HCT116 (cell line): ENCODE results near the gene VWC2L.

Experiments
- ATF3 ChIP-seq: IDR thresholded peaks from 2 replicates; pipeline ENCODE4 v1.6.1; 2012
- CTCF ChIP-seq, 3 experiments: fragments of 200-600 bp in 1 of 3; sonication (generic) in 1 of 3; IDR thresholded peaks in 2 of 3; conservative IDR thresholded peaks in 1 of 3; 2 replicates each; pipeline ENCODE4 v1.5.1; 2012 to 2017; ENCODE audit warnings: low read depth in 2 of 3, low read length in 2 of 3, antibody characterized with exemption in 1 of 3, borderline replicate concordance in 1 of 3, control low read depth in 1 of 3, mild to moderate bottlenecking in 1 of 3, mixed read lengths in 1 of 3, mixed run types in 1 of 3, moderate library complexity in 1 of 3; ENCODE audit not compliant: insufficient read depth in 1 of 3
- EZH2 ChIP-seq: fragments of 200-600 bp; sonication (generic); IDR thresholded peaks from 2 replicates; pipeline ENCODE4 v1.6.1; 2017; ENCODE audit warnings: antibody characterized with exemption, mixed run types
- EZH2phosphoT487 ChIP-seq: fragments of 200-600 bp; IDR thresholded peaks from 2 replicates; pipeline ENCODE4 v1.6.1; 2018; ENCODE audit warnings: antibody characterized with exemption, borderline replicate concordance
- POLR2A ChIP-seq: IDR thresholded peaks from 2 replicates; pipeline ENCODE4 v1.7.0; 2011; ENCODE audit warnings: borderline replicate concordance; ENCODE audit not compliant: insufficient read depth, insufficient read length; ENCODE audit errors: extremely low read depth
- POLR2AphosphoS5 ChIP-seq: IDR thresholded peaks from 2 replicates; pipeline ENCODE4 v1.6.1; 2011; ENCODE audit warnings: mild to moderate bottlenecking, low read depth, low read length, moderate library complexity
- RAD21 ChIP-seq: IDR thresholded peaks from 2 replicates; pipeline ENCODE4 v1.6.1; 2012; ENCODE audit warnings: low read depth, mild to moderate bottlenecking
- SRF ChIP-seq: IDR thresholded peaks from 2 replicates; pipeline ENCODE4 v1.6.1; 2012; ENCODE audit warnings: low read depth
- YY1 ChIP-seq: IDR thresholded peaks from 2 replicates; pipeline ENCODE4 v1.6.1; 2011; ENCODE audit warnings: low read length, low read depth, moderate library complexity, mild to moderate bottlenecking; ENCODE audit not compliant: insufficient replicate concordance; ENCODE audit errors: extremely low read depth
- ZNF274 ChIP-seq: fragments of 200-500 bp; sonication (Bioruptor generic); IDR thresholded peaks from 2 replicates; pipeline ENCODE4 v1.6.1; 2014; ENCODE audit warnings: mild to moderate bottlenecking, low read depth, low read length, inconsistent platforms

DNA sequence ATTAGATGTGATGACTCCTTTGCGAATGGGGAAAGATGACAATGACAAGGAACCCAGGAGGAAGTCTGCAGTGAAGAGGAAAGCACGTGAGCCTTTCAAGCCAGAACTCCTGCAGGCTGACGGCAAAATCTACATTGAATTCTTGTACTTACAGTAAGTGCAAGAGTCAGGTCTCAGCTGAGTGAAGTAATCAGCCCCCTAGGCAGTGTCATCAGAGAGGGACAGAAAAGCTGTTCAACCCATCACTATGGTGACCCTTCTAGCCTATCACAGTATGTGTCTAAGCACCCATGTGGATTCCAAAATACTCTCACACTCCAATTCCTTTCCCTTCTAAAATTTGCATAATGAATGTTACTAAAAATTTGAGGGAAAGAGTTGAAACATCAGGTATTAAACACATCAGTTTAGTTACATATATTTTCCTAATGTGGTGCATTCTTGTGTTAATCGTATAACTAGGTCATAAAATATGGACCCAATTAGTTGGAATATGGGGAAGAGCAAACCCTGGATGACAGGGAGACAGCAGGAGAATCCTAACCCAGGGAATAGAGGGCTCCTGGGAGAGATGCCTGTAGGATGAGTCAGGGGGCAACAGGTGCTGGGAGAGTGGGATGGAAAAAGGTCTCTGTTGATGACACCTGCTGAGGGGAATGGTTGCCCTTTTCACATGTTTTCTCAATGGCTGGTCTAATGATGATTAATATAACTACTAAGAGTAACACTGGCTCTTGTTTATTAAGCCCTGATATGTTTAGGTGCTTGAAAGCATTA is 39.5 kb downstream of the VWC2L start:
- TF ChIP-seq RAD21 (no peak), CTCF (IDR thresholded peaks at IDR 0.05 in 2 of 3, conservative IDR thresholded peaks at IDR 0.05 in 1 of 3; ENCODE audit: borderline replicate concordance in 1 of 3, insufficient read depth in 1 of 3, low read depth in 2 of 3, low read length in 2 of 3) (no peak), EZH2 (no peak), ATF3 (no peak), YY1 (no peak), POLR2A (no peak), EZH2phosphoT487 (no peak), SRF (no peak), POLR2AphosphoS5 (no peak), ZNF274 (no peak)
